GM18867 (cell line): ENCODE data around the gene ATP9B.
A peak's percentile ranks its signal among the peaks of the same experiment; 100 is the strongest.

Experiments used
- ATAC-seq: cut with Tn5 transposase; IDR thresholded peaks from one replicate; pipeline ENCODE4 v1.9.1; 2021; ENCODE audit warnings: mild to moderate bottlenecking, moderate library complexity; ENCODE audit not compliant: unreplicated experiment

Gene ATP9B

DNA sequence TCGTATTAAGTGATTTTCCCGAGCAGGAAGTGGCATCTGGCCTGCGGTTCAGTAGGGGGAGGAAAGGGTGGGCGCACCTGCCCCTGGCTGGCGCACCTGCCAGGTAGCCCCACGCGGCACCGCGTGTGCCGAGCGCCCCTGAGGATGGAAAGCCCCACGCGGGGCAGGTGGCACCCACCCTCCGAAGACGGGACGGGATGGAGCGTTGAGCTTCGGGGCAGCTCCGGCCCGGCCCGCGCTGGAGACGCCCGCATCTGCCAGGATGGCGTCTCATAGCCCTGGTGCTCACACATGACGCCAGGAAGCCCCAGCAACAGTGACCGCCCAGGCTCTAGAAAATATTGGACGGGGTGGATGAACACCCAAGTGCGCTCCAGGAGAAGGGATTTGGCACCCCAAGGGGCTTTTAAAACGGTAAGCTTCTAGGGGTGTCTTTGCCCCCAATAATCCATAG lies 324.0 kb downstream of the ATP9B start:
- no peak for ATAC-seq

DNA sequence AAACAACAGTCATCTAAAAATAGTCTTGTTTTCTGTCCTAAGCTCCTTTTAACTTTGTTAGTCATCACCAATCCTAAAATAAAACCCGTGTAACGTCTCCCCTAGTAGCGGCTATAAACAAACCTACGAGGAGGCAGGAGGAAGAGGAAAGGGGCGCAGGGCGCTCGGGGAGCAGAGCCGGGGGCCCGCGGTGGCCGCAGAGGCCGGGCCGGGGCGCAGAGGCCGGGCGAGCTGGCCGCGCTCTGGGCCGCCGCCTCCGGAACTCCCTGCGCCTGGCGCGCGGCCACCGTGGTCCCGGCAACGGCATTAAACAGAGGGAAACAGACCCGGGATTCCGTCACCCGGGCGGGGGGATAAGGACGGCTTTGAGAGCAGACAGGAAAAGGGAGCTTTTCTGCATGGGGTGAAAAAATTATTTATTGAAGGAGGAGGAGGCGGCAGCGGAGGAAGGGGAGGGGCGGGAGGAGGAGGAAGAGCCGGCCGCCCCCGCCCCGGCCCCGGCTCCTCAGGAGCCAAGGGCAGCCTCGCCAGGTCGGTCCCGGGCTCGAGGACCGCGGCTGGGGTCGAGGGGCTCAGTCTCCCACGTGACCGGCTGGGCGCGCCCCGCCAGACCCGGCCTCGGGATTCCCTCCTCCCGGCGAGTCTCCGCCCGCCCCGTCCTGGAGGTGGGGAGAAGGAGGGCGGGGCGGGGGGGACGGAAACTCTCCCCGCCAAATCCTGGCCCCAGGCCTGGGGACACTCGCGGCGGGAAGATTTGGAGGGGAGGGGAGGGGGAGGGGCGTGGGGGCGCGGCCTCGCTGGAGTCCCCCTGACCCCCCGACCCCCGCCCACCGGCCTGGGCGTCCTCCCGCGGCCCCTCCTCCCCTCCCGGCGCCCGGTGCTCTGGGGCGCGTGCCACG lies 324.7 kb downstream of the ATP9B start:
- no peak for ATAC-seq

DNA sequence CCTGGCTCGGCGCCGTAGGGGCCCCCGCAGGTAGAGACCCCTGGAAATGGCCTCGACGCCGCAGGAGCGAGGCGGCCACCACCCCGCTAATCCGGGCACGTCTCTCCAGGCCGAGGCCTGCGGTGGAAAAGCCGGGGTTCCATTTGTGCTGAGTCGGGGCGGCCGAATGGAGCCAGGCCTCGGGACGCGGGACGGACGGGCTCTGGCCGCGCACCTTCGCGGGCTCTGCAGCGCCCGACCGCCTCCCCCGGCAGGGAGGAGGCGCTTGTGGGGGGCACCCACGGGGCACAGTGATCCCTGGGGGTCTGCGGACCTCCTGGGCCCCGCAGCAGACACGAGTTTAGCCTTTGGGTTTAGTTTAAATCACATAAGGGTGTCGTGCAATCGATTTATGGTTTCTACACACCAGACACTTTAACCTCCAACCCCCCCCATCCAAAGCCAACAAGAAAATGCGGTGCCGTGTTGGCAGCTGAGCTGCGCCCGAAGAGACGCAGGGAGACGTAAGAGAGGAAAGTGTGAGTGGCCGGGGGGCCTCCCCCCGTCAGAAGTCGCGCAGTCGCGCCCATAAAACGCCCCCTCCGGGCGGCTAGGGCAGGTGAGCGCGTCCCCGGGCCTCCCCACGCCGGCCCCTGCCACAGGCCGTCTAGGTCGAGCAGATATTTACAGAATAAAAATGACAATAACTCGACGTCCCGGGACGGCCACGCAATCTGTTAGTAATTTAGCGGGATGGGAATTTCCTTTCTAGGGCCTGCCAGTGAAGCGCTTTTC lies 325.5 kb downstream of the ATP9B start:
- no peak for ATAC-seq

DNA sequence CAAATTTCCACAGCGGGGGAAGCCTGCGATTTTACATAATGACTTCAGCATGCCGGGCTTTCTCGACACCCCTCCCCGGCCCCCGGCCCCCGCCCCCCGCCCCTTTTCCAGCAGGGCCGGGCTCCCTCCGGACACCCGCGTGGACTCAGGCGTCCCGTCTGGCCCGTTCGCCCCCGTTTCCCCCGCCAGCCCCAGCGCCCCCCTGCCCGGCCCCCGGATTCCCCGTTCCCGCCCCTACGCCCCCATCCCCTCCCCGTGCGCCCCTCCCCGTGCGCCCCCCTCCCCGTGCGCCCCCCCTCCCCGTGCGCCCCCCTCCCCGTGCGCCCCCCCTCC lies 326.1 kb downstream of the ATP9B start:
- ATAC-seq, result no peak

DNA sequence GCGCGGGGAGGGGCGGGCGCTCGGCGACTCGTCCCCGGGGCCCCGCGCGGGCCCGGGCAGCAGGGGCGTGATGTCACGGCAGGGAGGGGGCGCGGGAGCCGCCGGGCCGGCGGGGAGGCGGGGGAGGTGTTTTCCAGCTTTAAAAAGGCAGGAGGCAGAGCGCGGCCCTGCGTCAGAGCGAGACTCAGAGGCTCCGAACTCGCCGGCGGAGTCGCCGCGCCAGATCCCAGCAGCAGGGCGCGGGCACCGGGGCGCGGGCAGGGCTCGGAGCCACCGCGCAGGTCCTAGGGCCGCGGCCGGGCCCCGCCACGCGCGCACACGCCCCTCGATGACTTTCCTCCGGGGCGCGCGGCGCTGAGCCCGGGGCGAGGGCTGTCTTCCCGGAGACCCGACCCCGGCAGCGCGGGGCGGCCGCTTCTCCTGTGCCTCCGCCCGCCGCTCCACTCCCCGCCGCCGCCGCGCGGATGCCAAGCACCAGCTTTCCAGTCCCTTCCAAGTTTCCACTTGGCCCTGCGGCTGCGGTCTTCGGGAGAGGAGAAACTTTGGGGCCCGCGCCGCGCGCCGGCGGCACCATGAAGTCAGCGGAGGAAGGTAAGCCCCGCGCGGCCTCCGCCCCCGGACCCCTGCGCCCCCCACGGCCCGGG lies 326.7 kb downstream of the ATP9B start, which contains the start of gene NFATC1:
Gene NFATC1 (plus strand): TSS at position 170 of the 644 bp plus-strand sequence. CDS start 295 bp downstream, at position 465.
- no peak for ATAC-seq

DNA sequence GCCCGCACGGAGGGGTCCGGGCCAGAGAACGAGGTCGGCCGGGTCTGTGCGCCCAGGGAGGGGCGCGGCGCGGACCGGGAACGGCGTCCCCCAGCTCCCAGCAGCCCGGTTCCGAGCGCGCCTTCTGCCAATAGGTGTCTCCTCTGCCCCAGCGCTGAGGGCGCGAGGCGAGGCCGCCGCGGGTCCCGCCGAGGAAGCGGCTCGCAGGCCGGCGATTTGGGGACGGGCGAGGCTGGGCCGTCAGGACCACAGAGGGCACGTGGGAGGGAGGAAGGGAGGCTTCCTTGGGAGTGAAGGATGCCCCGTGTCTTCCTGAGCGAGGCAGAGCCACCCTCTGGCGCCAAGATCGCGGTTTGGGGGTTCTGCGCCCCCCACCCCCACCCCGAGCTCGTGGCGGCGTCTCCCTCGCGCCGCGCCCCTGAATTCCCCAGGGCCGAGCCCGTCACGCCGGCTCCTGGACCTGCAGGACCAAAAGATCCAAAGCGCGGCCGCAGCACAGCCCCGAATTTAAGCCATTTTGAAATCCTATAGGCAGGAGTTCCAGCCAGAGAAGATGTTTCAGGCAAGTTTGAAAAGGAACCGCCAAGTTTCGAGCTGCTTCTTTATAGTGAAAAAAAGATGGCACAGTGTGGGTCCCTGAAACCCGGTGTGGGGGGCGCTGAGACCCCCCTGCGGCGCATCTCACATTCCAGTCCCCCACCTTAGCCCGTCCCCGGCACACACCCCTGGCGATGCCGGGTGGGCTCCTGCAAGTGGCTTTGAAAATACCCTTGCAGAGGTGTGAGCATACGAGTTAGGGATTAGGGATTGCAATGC lies 327.4 kb downstream of the ATP9B start:
- ATAC-seq, result peak; percentile 27

DNA sequence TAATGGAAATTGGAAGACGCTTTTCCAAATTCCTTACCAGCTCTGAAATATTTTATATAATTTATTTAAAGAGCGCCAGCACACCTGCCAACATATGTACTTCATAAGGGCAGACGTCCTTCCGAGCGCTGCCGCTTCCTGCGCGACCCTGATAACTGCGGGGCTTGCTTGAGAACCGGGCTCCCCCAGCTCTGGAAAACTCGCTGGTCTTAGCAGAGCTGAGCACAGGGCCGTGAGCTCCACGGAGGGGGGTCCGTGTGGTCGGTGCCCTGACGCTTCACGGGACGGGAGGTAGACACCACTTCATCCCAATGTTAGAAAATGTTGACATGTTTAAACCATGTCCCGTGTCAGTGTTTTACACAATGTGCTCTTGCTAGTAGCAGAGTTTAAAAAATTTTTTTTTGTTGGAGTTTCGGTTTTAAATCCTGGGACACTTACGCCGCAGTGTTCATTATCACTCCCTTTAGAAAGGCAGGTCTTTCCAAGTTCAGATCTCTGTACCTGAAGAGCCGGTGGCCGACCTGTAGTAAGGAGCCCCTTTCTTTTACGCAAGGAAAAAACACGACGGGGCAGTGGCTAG lies 328.1 kb downstream of the ATP9B start:
- ATAC-seq, result no peak

DNA sequence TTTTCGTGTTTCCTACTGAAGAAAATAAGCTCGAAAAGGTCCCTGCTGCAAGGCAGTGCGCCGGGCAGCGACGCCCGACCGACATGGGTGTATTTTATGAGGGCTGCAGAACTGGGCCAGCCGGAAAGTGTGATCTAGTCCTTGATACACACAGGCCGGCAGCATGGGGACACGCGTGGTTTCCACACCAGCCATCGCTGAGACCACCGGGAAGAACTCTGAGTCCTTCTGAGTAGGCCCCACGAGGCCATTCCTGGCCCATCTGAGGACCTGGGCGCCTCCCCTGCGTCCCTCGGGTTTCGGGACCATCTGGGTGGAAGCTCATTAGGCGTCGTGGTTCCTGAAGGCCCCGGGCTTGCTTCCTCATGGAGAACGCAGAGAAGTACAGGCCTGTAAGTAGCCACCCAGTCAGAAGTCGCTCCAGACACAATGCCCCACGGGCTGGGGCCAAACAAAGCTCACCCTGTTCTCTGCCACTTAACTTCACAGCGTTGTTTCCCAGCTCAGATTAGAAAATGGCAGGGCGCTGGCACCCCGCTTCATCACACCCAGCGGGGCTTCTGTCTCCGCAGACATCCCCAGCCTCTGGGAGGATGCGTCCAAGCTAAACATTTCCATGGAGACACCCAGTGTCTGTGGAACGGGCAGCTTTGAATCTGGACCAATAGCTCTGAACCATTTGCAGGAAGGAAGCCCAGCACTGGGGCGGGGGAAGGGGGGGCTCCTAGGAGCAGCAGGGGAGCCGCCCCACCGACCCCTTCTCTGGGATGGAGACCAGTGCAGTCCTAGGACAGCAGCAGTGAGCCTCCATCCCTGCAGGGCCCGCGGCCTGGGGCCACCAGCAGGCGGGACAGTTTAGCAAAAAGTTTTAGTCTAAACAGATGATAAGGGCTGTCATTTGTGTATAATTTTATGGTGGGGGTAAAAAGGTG lies 328.9 kb downstream of the ATP9B start:
- no peak for ATAC-seq

DNA sequence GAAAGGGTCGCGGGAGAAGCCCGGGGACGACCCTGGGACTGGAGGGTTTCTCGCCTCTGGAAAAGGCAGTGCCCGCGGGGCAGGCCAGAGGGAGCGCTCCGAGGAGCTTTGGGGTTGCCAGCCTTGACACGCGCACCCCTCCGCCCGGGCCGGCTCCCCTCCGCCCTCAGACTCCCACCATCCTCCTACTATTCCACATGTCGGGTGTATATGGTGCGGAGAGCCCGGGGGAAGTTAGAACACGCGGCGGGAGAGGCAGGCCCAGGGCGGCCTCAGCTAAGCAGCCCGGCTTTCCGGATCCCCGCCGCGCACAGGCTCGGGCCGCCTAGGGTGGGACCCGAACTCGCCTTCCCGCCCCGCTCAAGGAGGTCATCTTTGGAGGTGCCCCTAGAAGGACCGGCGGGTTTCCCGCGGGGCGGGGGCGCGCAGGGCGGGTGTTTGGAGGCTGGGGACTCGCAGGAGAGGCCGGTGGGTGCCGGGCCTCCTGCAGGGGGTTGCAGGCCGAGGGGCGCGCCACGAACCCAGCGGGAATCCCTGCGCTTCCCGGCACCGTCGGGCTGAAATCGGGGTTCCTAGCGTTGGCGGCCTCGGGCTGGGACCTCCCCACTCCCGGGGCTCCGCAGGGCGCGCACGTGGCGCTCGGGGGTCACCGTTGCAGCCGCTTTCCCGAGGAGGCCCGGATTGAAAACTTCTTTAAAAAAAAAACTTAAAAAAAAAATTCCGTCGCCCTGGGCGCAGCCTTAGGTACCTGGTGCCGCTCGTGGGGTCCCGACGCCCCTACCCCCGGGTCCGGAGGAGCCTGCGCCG lies 330.3 kb downstream of the ATP9B start:
- no peak for ATAC-seq

DNA sequence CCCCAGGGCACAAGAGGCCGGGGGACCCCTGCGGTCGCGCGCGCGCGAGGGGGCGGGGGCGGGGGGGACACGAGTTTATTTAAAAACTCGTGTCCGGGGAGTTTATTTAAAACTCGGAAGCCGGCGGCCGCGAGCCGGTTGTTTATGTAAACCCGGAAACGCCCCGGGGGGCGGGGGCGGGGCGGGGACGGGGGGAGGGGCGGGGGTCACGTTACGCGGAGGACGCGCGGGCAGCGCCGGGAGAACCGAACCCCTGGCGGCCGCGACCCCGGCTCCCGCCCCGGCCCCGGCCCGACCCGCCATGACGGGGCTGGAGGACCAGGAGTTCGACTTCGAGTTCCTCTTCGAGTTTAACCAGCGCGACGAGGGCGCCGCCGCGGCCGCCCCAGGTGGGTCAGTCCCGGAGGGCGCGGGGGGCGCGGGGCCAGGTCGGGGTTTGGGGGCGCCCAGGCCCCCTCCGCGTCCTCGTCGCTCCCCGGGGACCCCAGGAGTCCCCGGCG lies 330.9 kb downstream of the ATP9B start:
- ATAC-seq, result peak; percentile 12

DNA sequence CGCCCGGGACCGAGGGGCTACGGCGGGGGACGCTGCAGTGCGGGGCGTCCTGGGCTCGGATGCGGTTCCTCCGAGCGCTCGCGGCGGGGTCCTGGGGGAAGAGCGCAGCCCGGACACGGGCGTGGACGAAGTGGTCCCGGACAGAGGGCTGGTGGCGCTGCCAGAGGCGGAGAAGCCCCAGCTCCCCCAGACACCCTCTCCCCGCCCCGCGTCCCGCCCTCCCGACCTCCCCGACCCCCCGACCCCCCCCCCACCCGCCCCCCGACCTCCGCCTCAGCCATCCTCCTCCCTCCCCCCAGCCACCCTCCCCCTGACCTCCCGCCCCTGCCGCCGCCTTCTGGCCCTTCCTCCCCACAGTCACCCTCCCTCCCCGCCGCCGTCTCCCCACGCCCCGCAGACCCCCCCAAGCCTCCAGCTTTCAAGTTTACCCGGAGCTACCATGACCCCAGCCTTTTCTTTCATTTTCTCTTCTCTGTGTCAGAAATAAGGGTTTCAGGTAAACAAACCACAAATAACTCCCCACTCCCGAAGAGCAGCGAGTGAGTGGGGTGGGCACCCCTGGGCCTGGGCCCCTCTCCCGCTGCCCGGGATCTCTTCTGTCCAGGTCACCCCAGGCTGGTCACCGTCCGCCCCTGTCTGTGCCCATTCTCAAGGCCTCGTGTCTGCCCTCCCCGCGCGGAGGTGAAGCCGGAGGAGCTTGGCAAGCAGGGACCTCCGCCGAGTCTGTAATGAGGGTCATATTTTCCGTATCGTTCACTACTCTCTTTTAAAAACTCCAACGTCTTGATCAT lies 331.6 kb downstream of the ATP9B start:
- peak; percentile 2 for ATAC-seq

DNA sequence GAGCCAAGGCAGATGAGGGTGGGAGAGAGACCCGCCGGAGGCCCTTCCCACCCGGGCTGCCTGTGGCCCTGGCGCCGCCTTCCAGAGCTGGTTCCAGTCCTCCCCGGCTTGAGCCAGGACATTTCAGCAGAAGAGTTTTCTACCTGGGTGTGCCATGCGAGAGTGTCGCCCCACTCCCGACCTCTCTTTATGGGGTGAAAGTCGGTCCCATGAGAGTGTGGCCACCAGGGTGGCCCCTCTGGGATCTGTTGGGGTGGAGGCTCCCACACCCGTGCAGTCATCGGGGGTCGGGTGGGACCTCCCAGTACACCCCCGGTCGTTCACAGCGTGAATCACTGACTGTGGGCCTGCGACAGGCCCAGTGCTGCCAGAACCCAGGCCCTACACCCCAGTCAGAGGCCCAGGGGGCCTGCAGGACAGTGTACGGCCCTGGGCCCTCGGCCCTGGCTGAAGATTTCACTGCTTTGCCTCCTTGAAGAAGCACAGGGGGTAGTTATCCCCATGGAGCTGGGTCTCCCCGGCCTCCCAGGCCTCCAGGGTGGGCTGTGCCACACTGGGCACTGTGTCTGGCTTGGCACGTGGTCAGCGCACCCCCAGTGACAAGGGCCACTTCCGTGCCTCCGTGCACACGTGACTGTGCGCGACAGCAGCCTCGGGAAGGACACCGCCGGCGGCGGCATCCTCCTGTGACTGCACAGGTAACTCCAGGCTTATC lies 332.5 kb downstream of the ATP9B start:
- ATAC-seq, result no peak

DNA sequence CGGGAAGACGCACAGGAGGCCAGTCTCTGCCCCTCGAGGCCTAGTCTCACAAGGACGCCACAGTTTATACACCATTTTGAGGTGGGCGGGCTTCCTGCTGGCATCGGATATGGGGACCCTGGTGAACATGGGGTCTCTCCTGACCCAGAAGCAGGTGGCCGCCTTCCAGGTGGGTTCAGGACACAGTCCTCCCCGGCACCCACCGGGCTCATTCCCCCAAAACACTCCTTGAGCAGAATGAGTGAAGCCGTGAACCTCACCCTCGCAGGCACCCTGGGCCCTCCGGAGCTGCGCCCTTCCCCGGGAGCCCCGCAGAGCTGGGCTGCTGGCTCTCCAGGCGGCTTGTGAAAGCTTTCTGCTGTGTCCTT lies 333.0 kb downstream of the ATP9B start:
- ATAC-seq, result no peak

DNA sequence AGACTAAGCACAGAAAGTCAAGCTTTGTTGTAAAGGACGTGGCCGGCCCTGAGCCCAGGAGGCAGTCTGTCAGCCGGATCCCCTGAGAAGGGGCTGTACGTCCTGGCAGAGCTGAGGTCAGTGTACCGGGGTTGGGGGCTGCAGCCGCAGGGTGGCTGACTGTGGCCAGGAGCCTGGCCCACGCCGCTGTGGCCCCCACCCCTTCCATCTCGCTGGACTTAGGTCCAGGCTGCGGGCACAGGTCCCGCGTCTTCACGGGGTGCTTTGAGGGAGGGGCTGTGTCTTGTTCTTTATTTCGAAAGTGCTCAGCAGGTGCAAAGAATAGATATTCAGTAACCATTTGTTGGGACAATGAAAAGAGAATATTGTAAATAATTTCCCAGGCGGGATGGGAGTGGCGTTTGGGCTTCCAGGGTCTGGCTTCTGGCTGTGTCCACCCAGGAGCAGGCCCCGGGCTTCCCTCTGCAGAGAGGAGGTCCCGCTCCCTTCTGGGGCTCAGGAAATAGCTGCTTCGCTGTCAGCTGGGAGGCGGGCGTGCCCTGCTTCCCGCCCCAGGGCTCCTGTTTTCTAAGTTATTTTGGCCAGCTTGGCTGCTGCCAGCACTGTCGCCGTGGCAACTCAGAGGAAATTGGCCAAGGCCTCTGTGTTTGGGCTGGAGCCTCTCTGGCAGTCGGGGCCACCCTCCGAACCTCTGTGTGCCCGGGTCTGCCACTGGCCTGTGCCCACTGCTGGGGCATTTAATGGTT lies 334.0 kb downstream of the ATP9B start:
- ATAC-seq, result no peak

DNA sequence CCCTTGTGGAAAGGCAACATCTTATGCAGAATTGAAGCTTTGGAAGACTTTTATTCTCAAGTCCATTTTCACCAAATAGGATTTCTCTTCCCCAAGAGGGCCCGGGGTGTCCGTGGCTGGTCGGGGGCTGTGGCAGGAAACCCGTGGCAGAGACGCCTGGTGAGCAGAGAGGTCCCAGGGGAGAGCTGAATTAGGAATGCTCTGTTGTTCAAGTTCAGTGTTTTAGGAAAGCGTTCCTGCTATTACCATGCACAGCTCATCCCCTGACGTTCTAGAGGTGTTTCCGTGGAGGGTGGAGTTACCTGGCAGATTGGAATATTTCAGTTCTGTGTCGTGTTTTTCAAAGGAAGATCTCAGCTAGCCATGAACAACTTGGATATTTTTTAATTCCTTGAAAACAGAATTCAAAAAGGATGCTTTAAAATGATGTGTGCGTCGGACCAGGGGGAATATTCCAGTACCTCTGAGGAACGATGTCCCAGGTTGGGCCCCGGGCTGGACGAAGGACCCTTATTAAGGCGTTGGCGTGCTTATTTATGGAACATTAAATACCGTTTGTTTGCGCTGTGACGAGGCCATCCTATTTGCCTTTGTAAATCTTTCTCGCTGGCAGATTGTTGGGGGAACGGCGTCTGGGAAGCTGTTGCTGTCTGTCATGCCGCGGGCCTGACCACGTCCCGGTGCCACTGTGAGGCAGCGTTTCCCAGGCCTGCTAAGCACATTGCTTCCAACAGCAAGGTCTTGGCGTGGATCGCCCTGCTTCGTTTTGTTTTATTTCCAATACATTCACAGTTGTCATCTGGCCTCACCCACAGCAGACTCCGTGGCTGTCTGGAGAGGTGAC lies 334.8 kb downstream of the ATP9B start:
- ATAC-seq, result no peak
